Measurements from ENCODE around the gene MAN1C1. TPM values are rescaled to one million over a fixed set of nuclear protein-coding genes. Genes with fewer than 3 reads are reported as not detected.

The MAN1C1 gene
- total and polyA plus RNA-seq, 4 donors = 4.6 to 14.7 (median 13.1) TPM

- Histone ChIP-seq H3K9me3 (ENCODE audit: control insufficient read depth in 4 of 4, insufficient read depth in 3 of 4, low read length in 3 of 4) (no peaks in the 10 kb centered on the region), H3K27ac (ENCODE audit: low read depth in 1 of 2, low read length in 1 of 2) (no peak overlapping the region), H3K4me3 (no peak overlapping the region), H3K27me3 (ENCODE audit: control insufficient read depth in 3 of 3, insufficient read depth in 3 of 3, low read length in 2 of 3) (peaks cover 0 to 13% (median 3%) of the 10 kb centered on the region in 3 donors), H3K4me1 (ENCODE audit: control insufficient read depth in 5 of 5, insufficient read depth in 5 of 5, low read length in 5 of 5) (peaks cover 0 to 18% (median 2%) of the 10 kb centered on the region in 5 donors), H3K36me3 (ENCODE audit: control insufficient read depth in 4 of 4, insufficient read depth in 4 of 4, low read length in 4 of 4) (no peaks in the 10 kb centered on the region), H3K9ac (ENCODE audit: insufficient read depth in 1 of 2, low read length in 2 of 2) (no peak overlapping the region)
- TF ChIP-seq CTCF (IDR thresholded peaks at IDR 0.05; ENCODE audit: control extremely low read depth, extremely low read depth) = no peak
- DNase-seq = peak in 1 of 3 donors; percentile 14
- WGBS, 2 donors = 56 to 64% methylated on average over 8 of the region's 8 CpGs
- no peak for ATAC-seq (ENCODE audit: insufficient read depth, low FRiP score)
Observed at GRCh38 chr1:25610822-25611630, 5.6 kb upstream of the MAN1C1 start.

GRCh38 chr1:25611843-25612242 is 4.7 kb upstream of the MAN1C1 start:
- Histone ChIP-seq H3K4me1 (ENCODE audit: control insufficient read depth in 5 of 5, insufficient read depth in 5 of 5, low read length in 5 of 5) (peaks cover 0 to 18% (median 2%) of the 10 kb centered on the region in 5 donors), H3K4me3 (no peak overlapping the region), H3K9ac (ENCODE audit: insufficient read depth in 1 of 2, low read length in 2 of 2) (no peak overlapping the region), H3K36me3 (ENCODE audit: control insufficient read depth in 4 of 4, insufficient read depth in 4 of 4, low read length in 4 of 4) (no peaks in the 10 kb centered on the region), H3K27me3 (ENCODE audit: control insufficient read depth in 3 of 3, insufficient read depth in 3 of 3, low read length in 2 of 3) (peaks cover 0 to 13% (median 3%) of the 10 kb centered on the region in 3 donors), H3K9me3 (ENCODE audit: control insufficient read depth in 4 of 4, insufficient read depth in 3 of 4, low read length in 3 of 4) (no peaks in the 10 kb centered on the region), H3K27ac (ENCODE audit: low read depth in 1 of 2, low read length in 1 of 2) (no peak overlapping the region)
- no peak for TF ChIP-seq CTCF (IDR thresholded peaks at IDR 0.05; ENCODE audit: control extremely low read depth, extremely low read depth)
- ATAC-seq (ENCODE audit: insufficient read depth, low FRiP score) (no peak), DNase-seq (no peak)
- WGBS, 2 donors = 94 to 96% methylated on average over 1 of the region's 1 CpG

- 79 to 94% methylated on average over 3 of the region's 3 CpGs for WGBS, 2 donors
- Histone ChIP-seq H3K27me3 (ENCODE audit: control insufficient read depth in 3 of 3, insufficient read depth in 3 of 3, low read length in 2 of 3) (peaks cover 0 to 13% (median 3%) of the 10 kb centered on the region in 3 donors), H3K9ac (ENCODE audit: insufficient read depth in 1 of 2, low read length in 2 of 2) (no peak overlapping the region), H3K4me3 (no peak overlapping the region), H3K27ac (ENCODE audit: low read depth in 1 of 2, low read length in 1 of 2) (no peak overlapping the region), H3K4me1 (ENCODE audit: control insufficient read depth in 5 of 5, insufficient read depth in 5 of 5, low read length in 5 of 5) (peaks cover 0 to 20% (median 2%) of the 10 kb centered on the region in 5 donors), H3K9me3 (ENCODE audit: control insufficient read depth in 4 of 4, insufficient read depth in 3 of 4, low read length in 3 of 4) (no peaks in the 10 kb centered on the region), H3K36me3 (ENCODE audit: control insufficient read depth in 4 of 4, insufficient read depth in 4 of 4, low read length in 4 of 4) (no peaks in the 10 kb centered on the region)
- ATAC-seq (ENCODE audit: insufficient read depth, low FRiP score) (no peak), DNase-seq (no peak)
- TF ChIP-seq CTCF (IDR thresholded peaks at IDR 0.05; ENCODE audit: control extremely low read depth, extremely low read depth) = no peak
Observed at GRCh38 chr1:25612421-25612820, 4.2 kb upstream of the MAN1C1 start.
